Colonic mucosa (tissue), 4 donors: ENCODE measurements around the gene ARHGAP36. TPM values are rescaled to one million over a fixed set of nuclear protein-coding genes. Genes with fewer than 3 reads are reported as not detected.

Experiments used
- DNase-seq: peaks from one replicate; pipeline ENCODE4 v3.0.0-alpha.2; 2020
- H3K27ac ChIP-seq: fragments of 200-600 bp; one replicate; pipeline ENCODE4 v1.8.0; 2021
- H3K27me3 ChIP-seq: fragments of 200-600 bp; one replicate; pipeline ENCODE4 v1.8.0; 2021
- H3K36me3 ChIP-seq: fragments of 200-600 bp; one replicate; pipeline ENCODE4 v1.8.0; 2021
- H3K4me1 ChIP-seq: fragments of 200-600 bp; one replicate; pipeline ENCODE4 v1.8.0; 2021; ENCODE audit warnings: mild to moderate bottlenecking
- H3K4me3 ChIP-seq: fragments of 200-600 bp; one replicate; pipeline ENCODE4 v1.8.0; 2021
- H3K9ac ChIP-seq, 2 donors: one replicate each; pipeline ENCODE4 v1.7.0; 2013; ENCODE audit warnings: control low read depth in 2 of 2, low read depth in 2 of 2, low read length in 2 of 2
- H3K9me3 ChIP-seq: fragments of 200-600 bp; one replicate; pipeline ENCODE4 v1.8.0; 2021
- CTCF ChIP-seq: fragments of 200-600 bp; IDR thresholded peaks from one replicate; pipeline ENCODE4 v1.8.0; 2022; ENCODE audit warnings: antibody characterized with exemption, mild to moderate bottlenecking
- intact Hi-C: fragments of 100-400 bp; cut with DNase I; formaldehyde crosslinking; loops from one replicate; pipeline ENCODE4 v1.14.1; 2022
- total RNA-seq, 2 donors: library from RNA; stranded (reverse); fragmentation: NEBNext Ultra II Directional in 1 of 2; extraction: Animal tissue kit (Norgen Biotek cat#: 25700) in 1 of 2; gene quantifications; one replicate each; pipeline ENCODE4 v1.2.1, GENCODE V29; 2021
- donor health status: healthy.
- donor health status: DM: no; HTN: no; CAD: no.
- donor health status: DM: no; HTN: no; CAD: no.

The ARHGAP36 gene
- total RNA-seq, 2 donors from 2014 or later = 0.66 TPM; not detected in 1

GRCh38 chrX:131073607-131074006, 15.5 kb downstream of the ARHGAP36 start:
- H3K36me3 ChIP-seq = no peaks in the 10 kb centered on the region
- H3K4me3 ChIP-seq = no peak overlapping the region
- TF ChIP-seq CTCF = no peak
- peaks cover 12% of the 10 kb centered on the region for H3K27me3 ChIP-seq
- intact Hi-C loops = no loop called here
- H3K4me1 ChIP-seq = no peaks in the 10 kb centered on the region
- no peak for DNase-seq
- no peak overlapping the region for H3K9ac ChIP-seq
- no peaks in the 10 kb centered on the region for H3K9me3 ChIP-seq
- H3K27ac ChIP-seq = no peak overlapping the region

- Histone ChIP-seq H3K27me3 (peaks cover 29% of the 10 kb centered on the region), H3K9me3 (no peaks in the 10 kb centered on the region), H3K36me3 (no peaks in the 10 kb centered on the region), H3K27ac (no peak overlapping the region), H3K4me3 (no peak overlapping the region), H3K9ac (no peak overlapping the region), H3K4me1 (no peaks in the 10 kb centered on the region)
- TF ChIP-seq CTCF = no peak
- intact Hi-C loops = no loop called here
- DNase-seq = no peak
Observed at GRCh38 chrX:131081772-131082740, 23.9 kb downstream of the ARHGAP36 start.

- Histone ChIP-seq H3K4me1 (no peaks in the 10 kb centered on the region), H3K9ac (no peak overlapping the region), H3K9me3 (no peaks in the 10 kb centered on the region), H3K4me3 (no peak overlapping the region), H3K27ac (no peak overlapping the region), H3K36me3 (no peaks in the 10 kb centered on the region), H3K27me3 (peaks cover 25% of the 10 kb centered on the region)
- no peak for TF ChIP-seq CTCF
- no peak for DNase-seq
- intact Hi-C loops = no loop called here
Observed at GRCh38 chrX:131083510-131084142, 25.5 kb downstream of the ARHGAP36 start.

- Histone ChIP-seq H3K27me3 (peaks cover 25% of the 10 kb centered on the region), H3K4me1 (no peaks in the 10 kb centered on the region), H3K9me3 (no peaks in the 10 kb centered on the region), H3K36me3 (no peaks in the 10 kb centered on the region), H3K4me3 (no peak overlapping the region), H3K9ac (no peak overlapping the region), H3K27ac (no peak overlapping the region)
- TF ChIP-seq CTCF = no peak
- intact Hi-C loops = no loop called here
- no peak for DNase-seq
Observed at GRCh38 chrX:131084145-131084544, 26.0 kb downstream of the ARHGAP36 start.

- Histone ChIP-seq H3K9ac (no peak overlapping the region), H3K36me3 (no peaks in the 10 kb centered on the region), H3K27me3 (no peaks in the 10 kb centered on the region), H3K9me3 (no peaks in the 10 kb centered on the region), H3K4me3 (no peak overlapping the region), H3K27ac (no peak overlapping the region), H3K4me1 (no peaks in the 10 kb centered on the region)
- intact Hi-C loops = no loop called here
- no peak for DNase-seq
- no peak for TF ChIP-seq CTCF
Observed at GRCh38 chrX:131136776-131137175, 78.6 kb downstream of the ARHGAP36 start.
